IPS-18a (cell line): ENCODE measurements around the gene TMEM236.
"Not testable (repeated sequence)": the region's sequence is repeated elsewhere in the genome, so short reads cannot be mapped to it uniquely, and the experiment has no call there.

Experiments
- H3K27ac ChIP-seq: one replicate; pipeline ENCODE4 v1.5.1; 2013; ENCODE audit warnings: low read length
- H3K27me3 ChIP-seq: one replicate; pipeline ENCODE4 v1.6.1; 2013; ENCODE audit warnings: mild to moderate bottlenecking, low read length; ENCODE audit not compliant: control insufficient read depth, insufficient read depth
- H3K36me3 ChIP-seq: one replicate; pipeline ENCODE4 v1.6.1; 2013; ENCODE audit warnings: low read depth, low read length; ENCODE audit not compliant: control insufficient read depth
- H3K4me1 ChIP-seq: one replicate; pipeline ENCODE4 v1.6.1; 2013; ENCODE audit warnings: low read depth, low read length; ENCODE audit not compliant: control insufficient read depth
- H3K4me3 ChIP-seq: one replicate; pipeline ENCODE4 v1.5.1; 2013; ENCODE audit warnings: low read length
- H3K9ac ChIP-seq: one replicate; pipeline ENCODE4 v1.6.1; 2013; ENCODE audit warnings: mild to moderate bottlenecking, low read length, moderate library complexity
- H3K9me3 ChIP-seq: one replicate; pipeline ENCODE4 v1.6.1; 2013; ENCODE audit warnings: low read depth, low read length; ENCODE audit not compliant: control insufficient read depth

Gene TMEM236, protein sequence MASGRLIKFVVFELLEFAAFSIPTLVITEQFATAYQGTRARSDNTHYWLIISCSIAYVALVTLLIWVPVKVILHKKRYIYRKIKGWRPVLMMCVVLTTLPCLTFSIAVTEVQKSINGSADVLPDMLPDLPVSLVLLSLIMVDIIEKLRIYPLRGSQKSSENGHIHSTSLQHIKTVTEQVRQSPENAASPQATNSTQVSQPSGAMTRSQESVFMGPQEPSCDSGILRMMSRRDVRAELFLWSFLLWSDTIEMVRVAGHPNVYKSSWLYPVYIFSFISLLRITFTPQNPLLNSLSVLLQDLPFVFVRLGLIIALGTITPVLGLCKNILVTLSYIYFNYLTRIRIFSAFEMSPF

DNA sequence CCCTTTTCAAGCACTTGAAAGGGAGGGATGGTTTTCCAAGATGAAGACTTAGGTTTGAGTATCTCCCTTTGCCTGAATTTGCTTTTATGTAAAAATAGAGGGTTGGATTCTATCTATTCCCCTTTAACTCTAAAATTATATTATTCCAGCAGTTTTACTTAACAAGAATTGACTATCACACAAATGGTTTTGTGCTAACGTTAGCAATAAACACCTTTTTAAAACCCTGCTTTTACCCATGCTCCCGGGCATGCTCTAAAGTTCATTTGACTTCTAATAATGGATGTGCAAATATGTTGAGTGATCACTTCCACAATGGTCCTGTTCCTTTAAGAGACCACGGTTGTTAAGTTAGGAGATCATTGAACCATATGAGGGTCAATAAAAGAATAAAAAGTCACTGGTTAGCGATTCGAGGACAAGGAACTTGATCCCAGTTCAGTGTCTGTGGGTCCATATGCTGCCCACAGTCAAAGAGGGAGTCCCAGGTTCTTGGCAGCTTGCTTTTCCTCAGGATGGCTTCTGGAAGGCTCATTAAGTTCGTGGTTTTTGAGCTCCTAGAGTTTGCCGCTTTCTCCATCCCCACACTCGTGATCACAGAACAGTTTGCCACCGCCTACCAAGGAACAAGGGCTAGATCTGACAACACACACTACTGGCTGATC is at the start of gene TMEM236:
Gene TMEM236 (plus strand): TSS at position 421 of the 665 bp plus-strand sequence. CDS start 95 bp downstream, at position 516.
- Histone ChIP-seq H3K4me1 (no peaks in the 10 kb centered on the region), H3K9ac (no peak within 1 kb of the TSS), H3K9me3 (no peaks in the 10 kb centered on the region), H3K27me3 (no peaks in the 10 kb centered on the region), H3K4me3 (no peak within 1 kb of the TSS), H3K27ac (no peak within 1 kb of the TSS), H3K36me3 (no peaks in the 10 kb centered on the region)

DNA sequence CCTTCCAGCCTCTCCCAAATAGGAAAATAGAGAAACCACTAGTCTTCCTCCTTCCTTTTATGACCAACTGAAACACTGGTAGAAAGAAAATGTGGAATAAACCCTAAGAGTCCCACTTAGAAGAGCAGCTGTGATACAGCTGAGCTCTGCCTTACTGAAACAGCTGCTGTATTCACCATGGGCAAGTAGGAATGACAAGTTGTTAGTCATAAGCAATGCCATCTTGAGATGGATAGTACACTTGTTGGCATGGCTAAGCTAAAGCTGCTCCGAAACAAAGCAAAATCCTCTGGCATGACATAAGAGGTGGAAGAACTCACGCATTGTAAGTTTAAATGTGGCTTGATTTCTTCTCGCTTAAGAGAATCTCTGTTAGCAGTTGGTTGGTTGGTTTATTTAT is 48.3 kb upstream of the TMEM236 start:
- no peak overlapping the region for H3K9ac ChIP-seq
- no peak overlapping the region for H3K27ac ChIP-seq
- no peaks in the 10 kb centered on the region for H3K4me1 ChIP-seq
- no peaks in the 10 kb centered on the region for H3K27me3 ChIP-seq
- no peaks in the 10 kb centered on the region for H3K9me3 ChIP-seq
- H3K4me3 ChIP-seq: no peak overlapping the region
- H3K36me3 ChIP-seq: peaks cover 12% of the 10 kb centered on the region

DNA sequence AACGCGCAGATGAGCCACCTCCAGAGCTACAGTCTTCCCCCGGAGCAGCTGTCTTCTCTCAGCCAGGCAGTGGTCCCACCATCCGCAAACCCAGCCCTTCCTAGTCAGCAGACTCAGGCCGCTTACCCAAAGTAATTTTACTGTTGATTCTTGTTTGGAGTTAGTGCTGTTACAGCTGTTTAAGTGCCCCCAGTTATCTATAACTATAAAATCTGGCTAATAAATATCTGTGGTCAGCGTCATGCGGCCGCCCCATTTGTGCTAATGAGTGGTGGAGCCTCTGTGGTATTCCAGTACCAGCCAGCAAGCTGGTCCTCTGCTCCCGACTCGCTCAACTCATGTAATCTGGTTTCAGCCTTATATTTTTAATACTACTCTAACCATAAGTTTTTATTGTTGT is 43.2 kb upstream of the TMEM236 start:
- H3K9me3 ChIP-seq: no peaks in the 10 kb centered on the region
- H3K27me3 ChIP-seq: no peaks in the 10 kb centered on the region
- no peak overlapping the region for H3K9ac ChIP-seq
- H3K27ac ChIP-seq: no peak overlapping the region
- no peaks in the 10 kb centered on the region for H3K4me1 ChIP-seq
- H3K36me3 ChIP-seq: peaks cover 21% of the 10 kb centered on the region
- no peak overlapping the region for H3K4me3 ChIP-seq

DNA sequence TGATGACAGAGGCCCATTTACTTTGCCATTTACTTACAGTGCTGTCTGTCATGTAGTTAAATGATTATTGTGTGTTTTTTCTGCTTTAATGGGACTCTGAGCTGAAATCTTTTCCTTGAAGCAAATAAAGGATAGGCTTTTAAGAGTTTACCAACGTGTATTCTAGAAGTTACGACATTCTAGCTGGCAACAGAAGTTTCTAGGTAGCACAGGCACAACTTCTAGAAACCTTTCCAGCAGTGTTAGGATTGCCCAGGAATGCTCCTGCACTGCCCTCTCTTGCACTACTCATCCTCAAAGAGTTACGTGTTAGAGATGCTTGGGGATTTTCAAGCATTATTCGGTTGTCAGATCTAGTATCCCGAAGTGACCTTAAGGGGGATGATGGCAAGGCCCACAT is 42.5 kb upstream of the TMEM236 start:
- H3K4me1 ChIP-seq: no peaks in the 10 kb centered on the region
- no peak overlapping the region for H3K27ac ChIP-seq
- H3K27me3 ChIP-seq: no peaks in the 10 kb centered on the region
- peaks cover 26% of the 10 kb centered on the region for H3K36me3 ChIP-seq
- no peaks in the 10 kb centered on the region for H3K9me3 ChIP-seq
- no peak overlapping the region for H3K9ac ChIP-seq
- H3K4me3 ChIP-seq: no peak overlapping the region

DNA sequence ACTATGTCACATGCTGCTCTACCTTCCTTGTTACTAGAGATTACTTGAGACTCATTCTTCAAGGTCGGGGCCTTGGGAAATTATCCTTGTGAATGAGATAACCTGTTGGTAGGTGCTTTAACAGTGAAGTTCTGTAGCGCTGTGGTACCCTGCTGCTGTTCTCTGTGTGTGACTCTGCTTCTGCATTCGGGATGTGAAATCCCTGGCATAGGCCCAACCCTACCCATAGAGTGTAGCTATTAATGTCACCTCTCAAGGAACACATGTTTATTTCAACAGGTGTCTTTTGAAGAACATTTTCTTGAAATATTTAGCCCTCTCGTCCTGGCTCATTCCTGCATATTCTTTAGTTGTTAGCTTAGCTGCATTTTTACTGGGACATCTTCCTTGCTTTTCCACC is 41.8 kb upstream of the TMEM236 start:
- no peak overlapping the region for H3K27ac ChIP-seq
- H3K36me3 ChIP-seq: peaks cover 33% of the 10 kb centered on the region
- no peaks in the 10 kb centered on the region for H3K4me1 ChIP-seq
- no peaks in the 10 kb centered on the region for H3K9me3 ChIP-seq
- no peak overlapping the region for H3K4me3 ChIP-seq
- no peak overlapping the region for H3K9ac ChIP-seq
- no peaks in the 10 kb centered on the region for H3K27me3 ChIP-seq

DNA sequence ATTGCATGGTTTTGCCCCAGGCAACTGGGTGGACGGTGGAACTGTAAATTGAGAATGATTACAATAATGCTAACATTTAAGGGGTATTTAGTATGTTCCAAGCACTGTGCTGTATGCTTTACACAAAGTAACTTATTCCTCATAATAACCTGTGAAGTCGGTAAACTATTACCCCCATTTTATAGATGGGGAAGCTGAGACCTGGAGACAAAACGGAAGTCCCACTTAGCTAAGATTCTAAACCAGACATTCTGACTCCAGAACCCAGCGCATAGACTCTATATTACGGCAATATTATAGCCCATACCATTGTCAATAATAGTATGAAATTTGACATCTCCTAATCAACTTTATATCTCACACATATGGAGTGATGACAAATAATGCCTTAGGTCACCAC is 39.9 kb upstream of the TMEM236 start:
- no peak overlapping the region for H3K9ac ChIP-seq
- H3K27me3 ChIP-seq: no peaks in the 10 kb centered on the region
- H3K4me1 ChIP-seq: no peaks in the 10 kb centered on the region
- peaks cover 34% of the 10 kb centered on the region for H3K36me3 ChIP-seq
- no peaks in the 10 kb centered on the region for H3K9me3 ChIP-seq
- H3K4me3 ChIP-seq: no peak overlapping the region
- no peak overlapping the region for H3K27ac ChIP-seq

DNA sequence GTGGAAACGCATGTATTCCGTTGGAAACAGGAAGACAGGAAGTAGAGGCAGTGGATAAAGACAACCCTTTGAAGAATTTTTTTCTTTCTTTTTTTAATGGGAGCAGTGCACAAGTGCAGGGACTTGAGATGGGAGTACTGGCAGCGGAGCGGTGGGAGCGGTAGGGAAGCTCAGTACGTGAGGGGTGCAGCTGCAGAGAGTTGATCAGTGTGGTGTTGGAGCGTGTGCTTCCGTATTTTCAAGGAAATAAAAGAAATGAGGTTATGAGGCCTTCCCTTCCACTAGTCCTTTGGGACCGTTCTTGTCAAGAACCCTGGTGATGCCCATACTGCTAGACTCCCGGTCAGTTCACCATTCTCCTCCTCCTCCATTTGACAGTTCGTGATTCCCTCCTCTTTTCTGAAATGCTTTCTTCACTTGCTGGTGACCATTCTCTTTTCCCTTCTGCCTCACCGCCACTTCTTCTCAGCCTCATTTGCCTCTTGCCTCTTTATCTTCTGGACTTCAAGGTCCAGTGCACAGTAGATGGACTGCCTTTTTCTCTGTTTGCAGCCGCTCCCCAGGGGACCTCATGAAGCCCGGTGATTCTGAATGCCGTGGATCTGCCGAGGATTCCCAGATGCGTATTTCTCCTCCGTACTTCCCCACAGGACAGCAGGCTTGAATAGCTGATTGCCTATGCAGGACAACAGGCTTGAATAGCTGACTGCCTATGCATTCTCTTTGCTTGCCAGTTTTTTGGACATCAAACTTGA is 39.1 kb upstream of the TMEM236 start:
- H3K36me3 ChIP-seq: peaks cover 34% of the 10 kb centered on the region
- H3K27me3 ChIP-seq: no peaks in the 10 kb centered on the region
- no peaks in the 10 kb centered on the region for H3K4me1 ChIP-seq
- no peaks in the 10 kb centered on the region for H3K9me3 ChIP-seq
- H3K9ac ChIP-seq: no peak overlapping the region
- H3K4me3 ChIP-seq: peak overlapping the region; percentile 42
- H3K27ac ChIP-seq: no peak overlapping the region

DNA sequence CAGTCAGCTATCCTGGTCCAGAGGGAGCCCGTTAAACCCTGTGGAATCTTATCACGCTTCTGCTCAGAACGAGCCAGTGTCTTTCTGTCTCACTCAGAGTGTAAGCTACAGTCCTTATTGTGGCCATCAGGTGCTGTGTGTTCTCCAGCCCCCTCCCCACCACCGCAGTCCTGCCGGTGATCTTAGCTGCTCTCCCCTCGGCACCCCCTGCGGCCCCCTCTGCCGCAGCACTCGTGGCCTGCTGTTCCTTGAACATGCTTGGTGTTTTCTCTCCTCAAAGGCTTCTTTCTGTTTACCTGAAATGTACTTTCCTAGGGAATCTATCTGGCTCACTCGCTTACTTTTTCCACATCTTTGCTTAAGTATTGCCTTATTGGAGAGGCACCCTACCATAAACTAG is 38.2 kb upstream of the TMEM236 start:
- H3K9me3 ChIP-seq: no peaks in the 10 kb centered on the region
- H3K4me3 ChIP-seq: no peak overlapping the region
- no peaks in the 10 kb centered on the region for H3K27me3 ChIP-seq
- H3K36me3 ChIP-seq: peaks cover 31% of the 10 kb centered on the region
- H3K9ac ChIP-seq: no peak overlapping the region
- H3K27ac ChIP-seq: no peak overlapping the region
- H3K4me1 ChIP-seq: no peaks in the 10 kb centered on the region

DNA sequence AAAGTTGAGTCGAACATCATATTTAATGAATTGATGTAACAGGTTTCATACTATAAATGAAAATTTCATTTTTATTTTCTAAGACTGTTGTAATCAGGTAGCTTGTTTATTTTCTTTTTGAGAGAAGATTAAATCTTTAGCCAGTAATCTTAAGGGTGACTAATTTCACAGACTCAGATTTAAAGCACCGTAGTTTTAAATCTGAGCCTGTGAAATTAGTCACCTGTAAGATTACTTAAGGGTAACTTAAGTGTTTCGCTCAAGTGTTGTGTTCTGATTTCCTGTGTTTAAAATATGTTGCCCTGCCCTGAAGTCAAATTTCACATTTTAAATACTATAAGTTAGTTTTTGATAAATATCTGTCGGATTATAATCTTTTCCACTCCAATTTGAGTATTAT is 35.8 kb upstream of the TMEM236 start:
- no peaks in the 10 kb centered on the region for H3K4me1 ChIP-seq
- no peaks in the 10 kb centered on the region for H3K27me3 ChIP-seq
- H3K36me3 ChIP-seq: peaks cover 22% of the 10 kb centered on the region
- no peak overlapping the region for H3K9ac ChIP-seq
- H3K27ac ChIP-seq: no peak overlapping the region
- no peak overlapping the region for H3K4me3 ChIP-seq
- no peaks in the 10 kb centered on the region for H3K9me3 ChIP-seq

DNA sequence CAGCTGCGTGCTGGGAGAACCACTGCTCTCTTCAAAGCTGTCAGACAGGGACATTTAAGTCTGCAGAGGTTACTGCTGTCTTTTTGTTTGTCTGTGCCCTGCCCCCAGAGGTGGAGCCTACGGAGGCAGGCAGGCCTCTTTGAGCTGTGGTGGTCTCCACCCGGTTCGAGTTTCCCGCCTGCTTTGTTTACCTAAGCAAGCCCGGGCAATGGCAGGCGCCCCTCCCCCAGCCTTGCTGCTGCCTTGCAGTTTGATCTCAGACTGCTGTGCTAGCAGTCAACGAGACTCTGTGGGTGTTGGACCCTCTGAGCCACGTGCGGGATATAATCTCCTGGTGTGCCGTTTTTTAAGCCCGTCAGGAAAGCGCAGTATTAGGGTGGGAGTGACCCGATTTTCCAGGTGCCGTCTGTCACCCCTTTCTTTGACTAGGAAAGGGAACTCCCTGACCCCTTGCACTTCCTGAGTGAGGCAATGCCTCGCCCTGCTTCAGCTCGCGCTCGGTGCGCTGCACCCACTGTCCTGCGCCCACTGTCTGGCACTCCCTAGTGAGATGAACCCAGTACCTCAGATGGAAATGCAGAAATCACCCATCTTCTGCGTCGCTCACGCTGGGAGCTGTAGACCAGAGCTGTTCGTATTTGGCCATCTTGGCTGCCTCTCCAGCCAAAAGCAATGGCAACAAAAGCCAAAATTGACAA is 29.5 kb upstream of the TMEM236 start:
- H3K36me3 ChIP-seq, H3K9me3 ChIP-seq, H3K4me3 ChIP-seq, H3K9ac ChIP-seq, H3K27me3 ChIP-seq, H3K27ac ChIP-seq, H3K4me1 ChIP-seq: not testable (repeated sequence)

DNA sequence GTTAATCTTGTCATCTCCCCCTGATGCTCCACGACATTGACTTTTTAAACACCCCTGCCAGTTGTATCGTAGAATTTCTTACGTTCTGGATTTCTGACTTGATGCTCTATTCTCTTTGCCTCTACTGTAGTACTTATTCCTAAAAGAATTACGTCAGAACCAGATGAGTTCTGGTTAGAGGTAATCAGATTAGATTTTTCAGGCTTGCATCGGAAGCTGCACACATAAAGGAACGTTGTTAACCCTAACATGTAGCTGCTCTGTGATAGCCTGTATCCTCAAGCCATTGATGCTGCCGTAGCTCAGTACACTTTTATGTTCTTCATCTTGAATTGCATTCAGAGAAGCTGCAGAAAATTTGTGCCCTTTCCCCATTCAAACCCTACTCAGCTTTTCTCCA is 26.3 kb upstream of the TMEM236 start:
- no peaks in the 10 kb centered on the region for H3K4me1 ChIP-seq

More for the DNA sequence above, 26.3 kb upstream of the TMEM236 start:
- H3K4me3 ChIP-seq: no peak overlapping the region
- no peak overlapping the region for H3K9ac ChIP-seq
- H3K36me3 ChIP-seq: no peaks in the 10 kb centered on the region
- no peaks in the 10 kb centered on the region for H3K27me3 ChIP-seq
- H3K27ac ChIP-seq: no peak overlapping the region
- no peaks in the 10 kb centered on the region for H3K9me3 ChIP-seq
